ENCODE measurements around the gene GP1BB. TPM values are rescaled to one million over a fixed set of nuclear protein-coding genes. Genes with fewer than 3 reads are reported as not detected.
A peak's percentile ranks its signal among the peaks of the same experiment; 100 is the strongest.

Gene GP1BB
- total and polyA plus RNA-seq, 2 of the 4 experiments (the other 2 are of a cell fraction): 0.18 to 1.5 TPM

- dilution Hi-C loops (cut with HindIII; ENCODE audit: low sequenced_read_pairs, unreplicated experiment): no loop called here
- Histone ChIP-seq H4K8ac (ENCODE audit: low read depth in 2 of 2, low read length in 2 of 2) (no peak overlapping the region), H3K14ac (replicated peaks; ENCODE audit: low read depth, low read length) (no peak overlapping the region), H3K18ac (ENCODE audit: low read depth, low read length) (no peak overlapping the region), H3K9ac (ENCODE audit: low read depth, low read length) (no peak overlapping the region), H3K9me3 (ENCODE audit: control insufficient read depth, insufficient read depth, low read length) (no peaks in the 10 kb centered on the region), H3K79me1 (ENCODE audit: low read depth in 1 of 2, low read length in 2 of 2) (no peaks in the 10 kb centered on the region), H2AK9ac (replicated peaks; ENCODE audit: low read depth, low read length, poor library complexity) (peak overlapping the region; percentile 24), H4K20me1 (ENCODE audit: insufficient read depth, low read length) (peaks cover 6% of the 10 kb centered on the region; the same call in 1 of the 2 replicates), H3K4me2 (ENCODE audit: low read depth, low read length) (no peak overlapping the region), H4K5ac (ENCODE audit: low read depth, low read length) (no peak overlapping the region), H3K27me3 (ENCODE audit: control insufficient read depth, insufficient read depth, low read length) (peaks cover 89% of the 10 kb centered on the region), H3K23ac (ENCODE audit: low read depth, low read length) (no peak overlapping the region), H3K4ac (ENCODE audit: low read depth, low read length) (no peak overlapping the region), H4K91ac (ENCODE audit: insufficient read depth, low read depth, low read length) (no peak overlapping the region), H2BK20ac (ENCODE audit: low read depth, low read length) (no peak overlapping the region), H2BK120ac (ENCODE audit: low read depth, low read length) (no peak overlapping the region), H3K36me3 (ENCODE audit: control insufficient read depth, insufficient read depth, low read length) (no peaks in the 10 kb centered on the region), H2AK5ac (ENCODE audit: low read depth, low read length) (no peak overlapping the region), H2BK5ac (ENCODE audit: low read depth, low read length, poor library complexity, severe bottlenecking) (no peak overlapping the region), H2BK15ac (ENCODE audit: low read depth, low read length) (no peak overlapping the region), H3K4me1 (ENCODE audit: control insufficient read depth, insufficient read depth, low read length) (peaks cover 6% of the 10 kb centered on the region; the same call in 1 of the 2 replicates), H3K9me1 (ENCODE audit: insufficient read depth, low read length) (peaks cover 5% of the 10 kb centered on the region), H3K4me3 (ENCODE audit: insufficient read depth, low read depth, low read length) (no peak overlapping the region), H3K56ac (ENCODE audit: extremely low read depth, insufficient read depth, low read length) (no peak overlapping the region), H2AFZ (replicated peaks; ENCODE audit: low read length, poor library complexity) (peak overlapping the region; percentile 49), H3K27ac (ENCODE audit: insufficient read depth, low read length) (no peak overlapping the region)
- ChIA-PET CTCF (interaction anchor here (1.0 kb wide), 1 partner anchor 26 kb away, joined by 3 read pairs; no protein-coding TSS in a partner anchor), POLR2A (ENCODE audit: unreplicated experiment) (no interaction called here)
- no peak for DNase-seq
- TF ChIP-seq CEBPB (IDR thresholded peaks at IDR 0.05; ENCODE audit: low read depth, low read length) (no peak), CTCF (conservative IDR thresholded peaks at IDR 0.05; ENCODE audit: low read depth, low read length) (peak; percentile 37), MAZ (IDR thresholded peaks at IDR 0.05; ENCODE audit: borderline replicate concordance, low read depth, low read length) (no peak), POLR2A (IDR thresholded peaks at IDR 0.05; ENCODE audit: low read depth, low read length) (no peak), NFE2L2 (IDR thresholded peaks at IDR 0.05; ENCODE audit: low read depth, low read length) (no peak), MXI1 (IDR thresholded peaks at IDR 0.05; ENCODE audit: borderline replicate concordance, low read depth, low read length) (no peak), RCOR1 (IDR thresholded peaks at IDR 0.05; ENCODE audit: insufficient replicate concordance, low read length) (no peak), SMC3 (IDR thresholded peaks at IDR 0.05; ENCODE audit: low read depth, low read length) (0 out of 2 replicates have a peak, but pooled peaks have one; percentile 2), RFX5 (IDR thresholded peaks at IDR 0.05; ENCODE audit: low read depth, low read length) (no peak), RAD21 (IDR thresholded peaks at IDR 0.05; ENCODE audit: low read length) (peak; percentile 37; the same call in 1 of the 2 replicates), ELK1 (IDR thresholded peaks at IDR 0.05; ENCODE audit: borderline replicate concordance, low read depth, low read length) (no peak)
- in situ Hi-C loops (cut with MboI; ENCODE audit: low sequenced_read_pairs): no loop called here
- intact Hi-C loops (cut with micrococcal nuclease): no loop called here
- no TSS peak for BruUV-seq (replicated peaks)
- 11% methylated on average over 28 of the region's 76 CpGs; no CpG with 5 or more reads in 1 of the 2 experiments for WGBS, 2 experiments (ENCODE audit: extremely low coverage in 2 of 2, insufficient read length in 1 of 2)
- ATAC-seq (ENCODE audit: low read depth): no peak
Observed at GRCh38 chr22:19756288-19757128, 33.2 kb downstream of the GP1BB start.

Measured in IMR-90 (cell line).